Ishikawa (cell line): ENCODE results near the gene PRLH.

Experiments
- CEBPB ChIP-seq: IDR thresholded peaks from 2 replicates; pipeline ENCODE4 v1.6.1; 2012
- CREB1 ChIP-seq: IDR thresholded peaks from 2 replicates; pipeline ENCODE4 v1.6.1; 2012; ENCODE audit warnings: low read depth
- EGR1 ChIP-seq: IDR thresholded peaks from 2 replicates; pipeline ENCODE4 v1.6.1; 2012
- EP300 ChIP-seq: IDR thresholded peaks from 2 replicates; pipeline ENCODE4 v1.6.1; 2012; ENCODE audit warnings: borderline replicate concordance
- FOXM1 ChIP-seq: IDR thresholded peaks from 2 replicates; pipeline ENCODE4 v1.6.1; 2012; ENCODE audit warnings: low read depth, borderline replicate concordance
- MAX ChIP-seq: IDR thresholded peaks from 2 replicates; pipeline ENCODE4 v1.6.1; 2012
- NFIC ChIP-seq: IDR thresholded peaks from 2 replicates; pipeline ENCODE4 v1.6.1; 2012
- RAD21 ChIP-seq: IDR thresholded peaks from 2 replicates; pipeline ENCODE4 v1.6.1; 2012; ENCODE audit warnings: low read depth
- TAF1 ChIP-seq: IDR thresholded peaks from 2 replicates; pipeline ENCODE4 v1.6.1; 2012; ENCODE audit warnings: low read depth, mild to moderate bottlenecking
- TCF12 ChIP-seq: IDR thresholded peaks from 2 replicates; pipeline ENCODE4 v1.6.1; 2012; ENCODE audit warnings: low read depth
- TEAD4 ChIP-seq: IDR thresholded peaks from 2 replicates; pipeline ENCODE4 v1.6.1; 2012
- YY1 ChIP-seq: IDR thresholded peaks from 2 replicates; pipeline ENCODE4 v1.6.1; 2012; ENCODE audit warnings: low read depth
- ZBTB7A ChIP-seq: IDR thresholded peaks from 2 replicates; pipeline ENCODE4 v1.6.1; 2012; ENCODE audit warnings: low read depth
- TF ChIP-seq, protein P1 (sequence below): IDR thresholded peaks from 2 replicates; pipeline ENCODE4 v1.6.1; 2012; ENCODE audit warnings: low read depth, mild to moderate bottlenecking
- TF ChIP-seq, protein P2 (sequence below): IDR thresholded peaks from 2 replicates; pipeline ENCODE4 v1.6.1; 2012

Gene PRLH

GRCh38 chr2:237538001-237538720, 28.2 kb upstream of the PRLH start:
- TF ChIP-seq EP300 (no peak), MAX (no peak), RAD21 (no peak), YY1 (no peak), NFIC (no peak), CEBPB (no peak), FOXM1 (no peak), ZBTB7A (no peak), EGR1 (no peak), TEAD4 (no peak), TCF12 (no peak), CREB1 (no peak), TAF1 (no peak)
- TF ChIP-seq, protein P1, sequence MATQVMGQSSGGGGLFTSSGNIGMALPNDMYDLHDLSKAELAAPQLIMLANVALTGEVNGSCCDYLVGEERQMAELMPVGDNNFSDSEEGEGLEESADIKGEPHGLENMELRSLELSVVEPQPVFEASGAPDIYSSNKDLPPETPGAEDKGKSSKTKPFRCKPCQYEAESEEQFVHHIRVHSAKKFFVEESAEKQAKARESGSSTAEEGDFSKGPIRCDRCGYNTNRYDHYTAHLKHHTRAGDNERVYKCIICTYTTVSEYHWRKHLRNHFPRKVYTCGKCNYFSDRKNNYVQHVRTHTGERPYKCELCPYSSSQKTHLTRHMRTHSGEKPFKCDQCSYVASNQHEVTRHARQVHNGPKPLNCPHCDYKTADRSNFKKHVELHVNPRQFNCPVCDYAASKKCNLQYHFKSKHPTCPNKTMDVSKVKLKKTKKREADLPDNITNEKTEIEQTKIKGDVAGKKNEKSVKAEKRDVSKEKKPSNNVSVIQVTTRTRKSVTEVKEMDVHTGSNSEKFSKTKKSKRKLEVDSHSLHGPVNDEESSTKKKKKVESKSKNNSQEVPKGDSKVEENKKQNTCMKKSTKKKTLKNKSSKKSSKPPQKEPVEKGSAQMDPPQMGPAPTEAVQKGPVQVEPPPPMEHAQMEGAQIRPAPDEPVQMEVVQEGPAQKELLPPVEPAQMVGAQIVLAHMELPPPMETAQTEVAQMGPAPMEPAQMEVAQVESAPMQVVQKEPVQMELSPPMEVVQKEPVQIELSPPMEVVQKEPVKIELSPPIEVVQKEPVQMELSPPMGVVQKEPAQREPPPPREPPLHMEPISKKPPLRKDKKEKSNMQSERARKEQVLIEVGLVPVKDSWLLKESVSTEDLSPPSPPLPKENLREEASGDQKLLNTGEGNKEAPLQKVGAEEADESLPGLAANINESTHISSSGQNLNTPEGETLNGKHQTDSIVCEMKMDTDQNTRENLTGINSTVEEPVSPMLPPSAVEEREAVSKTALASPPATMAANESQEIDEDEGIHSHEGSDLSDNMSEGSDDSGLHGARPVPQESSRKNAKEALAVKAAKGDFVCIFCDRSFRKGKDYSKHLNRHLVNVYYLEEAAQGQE: no peak
- TF ChIP-seq, protein P2, sequence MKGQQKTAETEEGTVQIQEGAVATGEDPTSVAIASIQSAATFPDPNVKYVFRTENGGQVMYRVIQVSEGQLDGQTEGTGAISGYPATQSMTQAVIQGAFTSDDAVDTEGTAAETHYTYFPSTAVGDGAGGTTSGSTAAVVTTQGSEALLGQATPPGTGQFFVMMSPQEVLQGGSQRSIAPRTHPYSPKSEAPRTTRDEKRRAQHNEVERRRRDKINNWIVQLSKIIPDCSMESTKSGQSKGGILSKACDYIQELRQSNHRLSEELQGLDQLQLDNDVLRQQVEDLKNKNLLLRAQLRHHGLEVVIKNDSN: no peak

DNA sequence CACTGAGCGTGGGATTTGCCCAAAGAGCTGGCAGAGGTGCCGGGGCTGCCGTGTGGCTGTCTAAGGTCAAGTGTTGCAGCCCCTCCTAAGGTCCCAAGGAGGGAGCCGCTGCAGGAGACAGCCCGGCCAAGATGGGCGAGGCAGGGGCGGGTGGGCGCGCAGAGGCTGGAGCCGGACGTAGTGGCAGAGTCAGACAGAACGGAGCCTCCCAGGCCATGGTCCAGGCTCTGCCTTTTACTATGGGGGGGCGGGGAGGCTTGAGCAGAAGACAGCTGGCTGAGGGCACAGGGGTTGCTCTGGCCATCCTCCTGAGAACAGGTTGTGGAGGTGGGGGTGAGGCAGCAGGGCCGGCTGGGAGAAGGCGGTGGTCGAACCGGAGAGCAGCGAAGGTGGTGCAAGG, 27.5 kb upstream of the PRLH start:
- TF ChIP-seq FOXM1 (no peak), MAX (no peak), ZBTB7A (no peak), RAD21 (no peak), EGR1 (no peak), EP300 (no peak), TAF1 (no peak), CREB1 (no peak), TCF12 (no peak), CEBPB (no peak), NFIC (no peak), YY1 (no peak)
- TF ChIP-seq, protein P1: no peak
- TF ChIP-seq, protein P2: no peak

DNA sequence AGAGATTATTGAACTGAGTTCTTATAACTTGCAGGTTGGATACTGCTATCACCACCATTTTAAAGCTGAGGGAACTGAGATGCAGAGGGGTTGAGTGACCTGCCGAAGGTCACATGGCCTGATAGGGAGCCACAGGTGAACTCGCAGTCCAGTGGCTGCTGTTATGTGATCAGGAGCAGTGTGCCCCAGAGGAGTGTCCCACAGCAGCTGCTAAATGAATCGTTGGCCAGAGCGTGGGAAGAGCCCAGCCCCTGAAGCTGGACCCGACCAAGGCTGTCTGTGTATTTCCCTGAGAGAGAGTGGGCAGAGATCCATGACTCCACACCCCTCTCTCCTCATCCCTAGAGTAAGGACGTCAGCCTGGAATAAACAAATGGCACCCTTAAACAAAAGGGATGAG, 26.7 kb upstream of the PRLH start:
- no peak for TF ChIP-seq TCF12
- TF ChIP-seq CEBPB: no peak
- TF ChIP-seq TAF1: no peak
- no peak for TF ChIP-seq CREB1
- no peak for TF ChIP-seq YY1
- no peak for TF ChIP-seq TEAD4
- TF ChIP-seq ZBTB7A: no peak
- no peak for TF ChIP-seq RAD21
- TF ChIP-seq MAX: no peak
- TF ChIP-seq, protein P1: no peak
- TF ChIP-seq, protein P2: no peak
- no peak for TF ChIP-seq NFIC
- TF ChIP-seq EGR1: no peak
- no peak for TF ChIP-seq EP300
- no peak for TF ChIP-seq FOXM1
